Superior temporal gyrus (tissue), 1 donor: ENCODE results near the gene NPRL2.

Source experiments
- DNase-seq: peaks from one replicate; pipeline ENCODE4 v3.0.0-alpha.2; 2016; ENCODE audit errors: extremely low spot score

NPRL2 gene

DNA sequence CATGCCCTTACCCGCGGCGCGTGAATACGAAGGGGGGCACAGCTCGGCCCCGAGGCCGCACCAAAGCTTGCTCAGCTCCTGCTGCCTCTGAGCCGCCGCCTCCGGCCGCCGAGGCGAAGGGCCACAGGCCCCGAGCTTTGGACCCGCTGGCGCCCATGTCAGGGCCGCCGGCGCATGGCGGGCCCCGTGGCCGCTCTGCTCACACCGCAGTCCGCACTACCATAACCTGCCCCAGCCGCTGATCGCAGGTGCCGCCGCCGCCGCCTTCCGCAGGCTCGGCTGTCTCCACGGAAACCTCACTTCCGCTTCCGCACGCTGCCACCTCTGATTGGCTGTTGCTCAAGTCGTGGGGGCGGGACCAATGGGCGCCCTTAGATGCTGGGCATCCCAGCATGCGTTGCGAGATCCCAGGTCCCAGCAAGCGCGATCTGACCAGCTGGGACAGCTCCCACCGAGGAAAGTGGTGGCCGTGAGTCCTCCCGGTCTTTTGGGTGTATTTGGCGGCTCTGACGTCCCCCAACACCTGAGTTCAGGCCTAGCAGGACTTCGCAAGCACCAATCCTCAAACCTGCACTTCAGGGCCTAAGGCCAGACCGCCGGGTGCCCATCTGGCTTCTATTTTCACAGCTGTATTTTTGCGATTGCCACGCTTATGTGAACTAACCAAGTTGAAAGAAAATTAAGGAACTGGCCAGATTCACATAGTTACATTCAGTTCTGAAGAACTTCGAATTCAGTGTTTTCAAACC, 22.5 kb downstream of the NPRL2 start, which contains the start of gene TUSC2:
Gene TUSC2, minus strand, starts transcription at position 281 of the 749 bp plus-strand sequence. Its CDS starts 124 bp downstream, at position 157.
- DNase-seq: peak; percentile 100

DNA sequence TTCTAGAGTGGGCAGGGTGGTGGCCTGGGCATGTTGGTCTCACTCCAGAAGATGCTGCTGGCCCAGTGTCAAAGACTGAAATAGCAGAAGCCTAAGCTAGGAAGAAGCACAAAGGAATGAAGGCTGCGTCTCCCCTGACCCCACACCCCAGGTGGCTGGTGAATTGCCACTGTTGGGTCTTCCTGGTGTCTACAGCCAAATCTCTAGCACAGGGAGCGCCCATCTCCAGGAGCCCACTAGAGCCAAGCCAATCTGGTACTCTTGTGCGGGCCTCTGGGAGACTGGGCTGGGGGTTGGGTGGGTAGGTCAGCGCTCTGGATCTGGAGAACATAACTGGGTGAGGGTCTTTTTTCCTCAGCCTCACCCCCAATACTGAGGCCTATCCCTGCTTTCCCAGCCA, 23.4 kb downstream of the NPRL2 start:
- DNase-seq: no peak

DNA sequence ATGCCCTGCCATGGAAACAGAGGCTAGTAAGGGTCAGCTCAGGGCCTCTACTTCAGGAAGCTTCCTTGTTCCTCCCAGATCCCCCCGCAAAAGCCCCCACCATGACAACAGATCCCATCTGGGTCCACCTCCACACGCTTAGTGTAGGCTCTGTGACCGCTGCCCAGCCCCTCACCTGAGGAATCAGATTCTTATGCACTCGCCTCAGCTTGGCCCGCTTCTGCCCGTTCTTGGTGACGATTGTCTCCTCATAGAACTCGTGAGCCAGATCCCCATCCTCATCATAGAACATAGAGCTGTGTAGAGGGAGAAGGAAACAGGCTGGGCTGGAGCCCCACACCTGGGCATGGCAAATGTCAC, 24.4 kb downstream of the NPRL2 start:
- no peak for DNase-seq

DNA sequence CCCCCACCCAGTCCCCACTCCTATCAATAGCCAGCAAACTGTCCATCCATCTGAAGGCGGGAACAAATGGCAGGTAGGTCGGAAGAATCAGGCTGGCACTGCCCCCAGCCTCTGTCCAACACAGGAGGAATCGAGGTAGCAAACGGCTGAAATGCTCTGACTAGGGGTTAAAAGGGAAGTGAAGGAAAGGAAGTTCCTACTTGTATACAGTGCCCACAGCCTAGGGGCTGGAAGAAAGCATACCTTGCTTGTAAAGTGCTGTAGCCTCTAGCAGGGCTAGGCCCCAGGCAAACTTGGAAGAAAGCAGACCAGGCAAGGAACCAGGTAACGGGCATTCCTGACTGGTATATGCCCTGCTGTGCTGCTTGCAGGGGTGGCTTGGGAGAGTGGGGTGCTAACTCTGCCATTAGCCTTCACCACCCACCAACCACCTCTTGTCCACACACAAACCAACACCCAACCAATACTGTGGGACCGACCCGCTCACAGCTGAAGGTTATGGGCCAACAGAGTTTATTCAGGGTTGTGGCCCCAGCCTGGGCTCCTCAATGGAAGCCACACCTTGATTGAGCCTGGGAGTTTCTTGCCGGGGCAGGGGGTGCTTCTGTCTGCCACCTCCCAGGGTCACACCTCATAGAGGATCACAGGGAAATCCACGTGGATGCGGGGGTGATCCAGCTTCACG, 24.9 kb downstream of the NPRL2 start:
- DNase-seq: no peak

DNA sequence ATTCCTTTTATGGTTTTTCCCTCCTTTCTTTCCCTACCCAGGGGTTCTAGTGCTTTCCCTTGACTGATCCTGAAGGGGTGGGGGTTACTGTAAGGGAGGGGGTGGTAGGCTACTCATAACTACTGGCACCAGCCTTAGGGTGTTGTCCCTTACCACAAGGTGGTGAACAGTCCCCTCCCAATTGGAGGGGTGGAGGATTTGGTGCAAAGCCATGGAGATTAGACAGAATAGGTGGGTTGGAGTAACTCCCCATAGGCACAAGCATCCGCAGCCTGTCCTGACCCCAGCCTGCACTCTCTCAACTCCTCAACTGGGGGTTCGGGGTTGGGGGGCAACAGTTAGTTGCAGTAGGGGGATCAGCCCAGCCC, 25.5 kb downstream of the NPRL2 start:
- DNase-seq: no peak

DNA sequence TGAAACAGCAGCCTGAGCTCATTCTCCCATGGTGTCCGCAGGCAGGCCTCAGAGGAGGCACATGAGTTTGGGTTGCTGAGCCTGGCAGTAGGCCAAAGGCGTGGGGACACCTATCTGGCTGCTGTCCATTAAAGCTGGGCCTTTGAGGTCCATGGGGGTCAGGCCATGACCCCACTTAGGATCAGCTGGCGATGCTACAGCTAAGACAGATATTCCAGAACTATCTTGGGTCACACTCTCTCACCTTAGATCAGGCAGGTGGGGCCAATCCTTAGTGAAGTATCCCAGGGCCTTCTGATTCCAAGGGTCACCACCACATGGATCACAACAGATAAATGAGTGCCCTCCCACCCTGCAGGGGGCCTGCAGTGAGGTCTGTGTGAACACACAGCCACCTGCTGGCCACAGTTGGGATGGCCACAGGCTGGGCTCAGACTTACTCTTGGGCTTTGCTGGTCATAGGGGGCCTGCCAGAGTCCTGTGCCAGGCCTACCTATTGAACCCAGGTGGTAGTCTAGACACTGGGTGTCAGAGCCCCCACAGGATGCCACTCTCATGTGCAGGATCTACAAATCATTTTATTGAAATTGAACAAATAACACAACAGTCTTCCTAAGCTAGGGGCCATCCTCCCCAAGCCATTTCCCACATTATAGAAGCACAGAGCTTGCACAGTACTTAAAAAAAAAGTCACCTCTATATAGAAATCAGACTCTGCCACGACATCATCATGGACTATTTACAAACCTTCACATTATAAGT, 26.0 kb downstream of the NPRL2 start:
- peak; percentile 85 for DNase-seq

DNA sequence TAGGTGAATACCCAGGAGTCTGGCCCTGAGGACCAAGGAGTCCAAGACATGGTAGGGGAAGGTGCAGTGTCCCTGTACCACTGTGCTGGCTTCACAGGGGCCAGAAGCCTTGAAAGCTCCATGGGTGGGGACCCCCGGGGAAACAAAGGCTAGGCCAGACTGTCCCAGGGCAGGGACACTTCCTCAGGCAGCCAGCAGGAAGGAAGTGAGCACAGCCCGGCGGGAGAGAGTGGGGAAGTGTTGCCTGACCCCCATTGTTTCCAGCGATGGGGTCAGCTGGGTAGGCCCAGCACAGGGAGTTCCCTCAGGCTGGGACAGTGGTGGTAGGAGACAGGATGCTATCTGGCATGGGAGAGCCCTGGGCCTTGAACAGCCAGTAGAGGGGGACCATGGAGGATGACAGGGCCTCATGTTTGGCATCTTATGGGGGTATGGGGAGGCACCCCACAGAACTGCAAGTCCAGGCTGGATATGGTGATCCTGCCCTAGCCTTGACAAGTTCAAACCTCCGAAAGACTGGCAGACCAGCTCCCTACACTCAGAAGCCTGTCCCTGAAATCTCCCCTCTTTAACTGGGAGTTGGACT, 26.9 kb downstream of the NPRL2 start:
- DNase-seq: no peak

DNA sequence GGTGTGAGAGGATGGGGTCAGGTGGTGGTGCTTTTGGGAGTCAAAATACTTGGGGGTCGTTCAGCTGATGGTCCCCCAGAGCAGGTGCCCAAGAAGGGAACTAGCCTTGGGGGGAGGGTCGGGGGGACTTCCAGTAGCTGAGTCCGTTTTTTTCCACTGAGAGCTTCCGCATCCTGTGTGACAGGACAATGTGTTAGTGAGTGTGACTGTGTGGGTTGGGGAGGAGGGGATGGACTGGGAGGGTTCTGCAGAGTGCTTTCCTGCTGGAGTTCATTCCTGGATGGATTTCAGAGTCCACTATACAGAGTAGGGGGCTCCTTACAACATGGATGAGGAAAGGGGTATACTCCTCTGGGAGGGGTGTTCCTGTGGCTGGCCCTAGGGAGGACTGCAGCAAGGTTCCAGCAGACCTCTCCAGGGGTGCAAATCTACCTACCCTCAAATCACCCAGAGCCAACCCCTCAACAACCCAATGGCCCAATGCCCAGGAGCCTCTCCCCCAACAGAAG, 27.4 kb downstream of the NPRL2 start:
- no peak for DNase-seq

DNA sequence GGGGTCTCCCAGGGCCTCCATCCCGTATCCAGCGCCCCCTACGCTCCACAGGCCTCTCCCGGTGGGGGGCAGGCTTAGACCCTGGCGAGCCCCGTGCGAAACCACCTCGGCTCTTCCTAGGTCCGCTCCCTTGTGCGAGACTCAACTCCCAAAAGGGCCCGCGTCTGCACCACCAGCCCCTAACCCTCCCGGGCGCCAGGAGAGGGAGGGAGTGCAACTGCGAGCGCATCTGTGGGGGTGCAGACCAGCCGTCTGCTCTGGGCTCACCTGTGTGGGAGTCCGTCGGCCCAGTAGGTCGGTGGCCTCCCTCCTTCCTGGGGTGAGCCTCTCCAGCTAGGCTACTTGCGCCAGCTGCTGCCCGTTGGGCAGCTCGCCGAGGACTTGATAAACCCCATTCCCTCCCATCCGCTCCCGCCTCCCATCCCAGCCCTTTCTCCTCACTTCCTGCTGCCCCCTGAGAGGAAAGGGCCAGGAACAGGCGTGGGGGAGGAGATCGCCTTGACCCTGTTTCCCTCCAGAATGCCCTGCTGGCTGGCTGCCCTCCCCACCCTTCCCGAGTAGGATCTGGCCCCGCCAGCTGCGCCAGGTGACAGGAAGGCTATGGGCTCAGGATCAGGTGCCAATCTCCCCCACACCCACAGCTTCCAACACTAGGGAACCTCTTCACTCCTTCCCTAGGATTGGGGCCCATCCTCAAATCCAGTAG, 28.0 kb downstream of the NPRL2 start, which contains the start of gene HYAL2:
Gene HYAL2, minus strand, starts transcription at position 360 of the 706 bp plus-strand sequence. CDS start 2,256 bp downstream, outside the sequence.
- DNase-seq: no peak

DNA sequence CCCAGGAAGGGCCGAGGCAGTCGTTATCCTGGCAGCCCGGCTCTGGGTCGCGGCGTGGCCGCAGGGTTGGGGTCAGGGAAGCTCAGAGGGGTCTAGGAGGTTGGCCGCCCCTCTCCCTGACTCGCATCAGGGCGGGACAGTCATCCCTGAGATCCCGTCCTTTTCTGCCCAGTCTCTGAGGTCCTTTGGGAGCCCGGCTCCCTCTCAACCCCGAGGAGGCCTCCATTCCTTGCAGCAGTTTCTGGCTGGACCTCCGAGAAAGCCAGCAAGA, 28.5 kb downstream of the NPRL2 start:
- no peak for DNase-seq

DNA sequence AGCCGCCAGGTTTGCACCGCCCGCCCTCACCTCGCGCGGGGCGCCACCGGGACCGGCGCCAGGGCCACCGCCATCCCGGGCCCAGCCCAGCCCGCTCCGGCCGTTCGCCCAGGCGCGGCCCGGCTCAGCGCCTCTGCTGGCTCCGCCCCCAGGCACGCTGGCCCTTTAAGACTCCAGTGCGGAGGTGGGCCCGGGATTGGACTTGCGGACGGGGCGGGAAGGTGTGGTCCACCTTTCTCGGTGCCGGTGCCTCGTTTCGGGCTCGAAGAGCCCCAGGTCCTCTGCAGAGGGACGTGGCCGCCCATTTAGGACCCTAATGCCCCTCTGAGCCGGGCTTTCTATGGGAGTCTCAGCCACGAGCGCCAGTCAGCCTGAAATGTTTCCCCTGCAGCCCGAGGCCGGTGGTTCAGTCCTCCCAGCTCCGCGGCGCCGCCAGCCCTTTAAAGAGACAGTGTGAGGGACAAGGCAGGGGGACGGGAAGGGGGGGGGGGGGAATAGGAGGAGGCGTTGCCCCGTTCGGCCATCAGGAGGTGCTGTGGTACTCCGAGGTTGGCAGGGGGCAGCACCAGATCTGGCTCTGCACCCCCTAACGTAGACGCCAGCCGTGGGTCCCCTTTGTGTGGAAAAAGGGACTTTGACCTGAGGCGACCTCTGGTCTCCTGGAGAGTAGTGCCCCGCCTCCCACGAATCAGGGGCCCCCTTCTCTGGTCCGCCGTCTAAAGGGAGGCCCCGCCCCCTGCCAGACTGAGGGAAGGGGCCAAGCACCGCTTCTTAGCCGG, 29.1 kb downstream of the NPRL2 start:
- peak; percentile 90 for DNase-seq

DNA sequence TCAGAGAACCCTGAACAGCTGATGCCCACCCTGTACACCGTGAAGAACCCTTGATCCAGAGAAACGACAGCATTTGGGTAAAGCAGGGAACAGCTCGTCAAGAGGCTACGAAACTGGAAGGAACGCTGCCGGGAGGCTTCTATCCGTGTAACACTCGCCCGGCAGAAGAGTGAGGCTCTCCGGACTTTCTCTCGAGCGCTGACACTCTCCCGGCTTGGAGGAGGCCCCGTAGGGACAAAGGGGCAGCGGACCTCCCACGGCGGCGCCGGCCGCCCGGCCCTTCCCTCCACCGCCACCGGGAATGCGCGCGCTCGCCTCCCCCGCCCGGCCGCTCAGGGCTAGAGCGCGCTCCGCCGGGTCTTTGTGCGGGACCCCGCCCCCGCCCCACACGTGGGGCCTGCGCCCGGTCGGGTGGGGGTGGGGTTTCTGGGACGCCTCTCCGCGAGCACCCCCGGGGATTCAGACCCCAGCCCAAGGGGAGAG, 29.7 kb downstream of the NPRL2 start:
- DNase-seq: peak; percentile 75

DNA sequence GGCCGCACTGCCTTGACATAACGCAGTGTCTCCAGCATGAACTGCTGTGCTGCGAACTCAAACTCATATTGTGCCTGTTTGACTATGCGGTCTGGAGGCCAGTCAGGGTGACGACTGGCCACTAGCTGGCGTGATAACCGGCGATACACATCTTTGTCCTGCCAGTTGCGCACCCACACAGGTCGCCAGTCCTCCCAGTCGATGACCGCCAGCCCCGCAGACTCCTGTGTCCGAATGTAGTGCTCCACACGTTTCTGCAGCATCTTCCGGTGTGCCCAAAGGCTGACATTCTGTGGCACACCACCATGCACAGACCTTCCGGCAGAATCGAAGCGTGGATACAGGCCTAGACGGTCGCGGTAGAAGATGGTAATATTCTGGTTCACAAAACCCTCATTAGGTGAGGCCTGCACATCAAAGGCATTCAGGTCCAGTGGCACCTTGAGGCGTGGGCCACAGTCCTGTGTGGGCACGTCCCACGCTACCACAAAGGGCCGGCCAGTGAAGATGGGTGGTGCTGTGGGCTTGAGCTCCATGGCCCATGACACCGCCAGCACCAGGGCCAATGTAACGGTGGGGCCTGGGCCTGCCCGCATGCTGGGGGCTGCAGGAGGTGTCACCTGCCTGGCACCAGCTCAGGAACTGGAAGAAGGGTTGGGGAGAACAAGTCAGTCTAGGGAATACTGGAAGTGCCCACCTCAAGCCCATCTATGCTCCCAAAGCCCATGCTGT, 30.5 kb downstream of the NPRL2 start:
- no peak for DNase-seq

DNA sequence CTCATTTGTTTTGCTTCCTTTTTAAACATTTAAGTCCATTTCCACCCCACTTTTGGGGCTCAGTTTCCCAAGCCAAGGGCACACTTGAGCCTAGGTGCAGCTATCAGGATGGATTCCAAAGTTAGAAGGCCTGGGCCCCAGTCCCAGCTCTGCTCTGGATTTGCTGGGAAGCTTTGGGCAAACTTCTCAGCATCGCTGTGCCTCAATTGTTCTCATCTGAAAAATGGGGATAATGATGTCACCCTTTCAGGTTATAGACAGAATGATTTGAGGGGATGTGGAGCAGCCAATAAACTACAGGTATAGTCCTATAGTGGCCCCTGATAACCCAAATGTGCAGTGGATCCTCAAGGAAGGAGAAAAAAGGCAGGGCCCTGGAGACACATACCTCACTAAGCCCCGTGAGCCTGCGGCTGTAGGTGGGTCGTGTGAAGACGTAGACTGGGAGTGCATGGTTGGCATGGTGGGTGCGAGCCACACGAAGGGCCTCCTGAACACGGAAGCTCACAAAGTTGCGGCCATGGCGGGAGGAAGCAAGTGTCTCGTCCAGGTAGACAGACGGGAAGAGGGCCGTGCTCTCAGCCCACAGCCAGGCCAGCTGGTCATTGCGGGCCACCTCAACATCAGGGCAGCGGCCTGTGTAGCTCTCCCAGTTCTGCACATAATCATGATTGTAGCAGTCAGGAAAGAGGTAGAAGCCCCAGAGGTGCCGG, 31.2 kb downstream of the NPRL2 start:
- DNase-seq: no peak

DNA sequence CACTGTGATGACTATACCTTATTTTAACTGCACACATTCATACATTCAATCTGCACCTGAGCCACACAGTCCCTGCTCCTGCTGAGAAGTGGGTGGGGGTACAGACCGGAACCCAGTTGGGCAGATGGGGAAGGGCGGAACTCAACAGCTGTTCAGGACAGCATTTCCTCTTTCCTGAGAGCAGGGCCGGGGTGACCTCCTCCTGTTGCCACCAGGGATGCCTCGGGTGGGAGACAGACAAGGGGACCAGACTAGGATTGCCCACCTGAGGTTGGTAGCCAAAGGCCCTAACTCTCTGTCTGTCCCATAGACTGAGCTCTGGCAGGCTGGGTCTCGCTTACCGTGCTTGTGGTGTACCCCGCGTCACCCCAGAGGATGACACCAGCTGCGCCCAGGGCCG, 32.0 kb downstream of the NPRL2 start:
- DNase-seq: no peak

DNA sequence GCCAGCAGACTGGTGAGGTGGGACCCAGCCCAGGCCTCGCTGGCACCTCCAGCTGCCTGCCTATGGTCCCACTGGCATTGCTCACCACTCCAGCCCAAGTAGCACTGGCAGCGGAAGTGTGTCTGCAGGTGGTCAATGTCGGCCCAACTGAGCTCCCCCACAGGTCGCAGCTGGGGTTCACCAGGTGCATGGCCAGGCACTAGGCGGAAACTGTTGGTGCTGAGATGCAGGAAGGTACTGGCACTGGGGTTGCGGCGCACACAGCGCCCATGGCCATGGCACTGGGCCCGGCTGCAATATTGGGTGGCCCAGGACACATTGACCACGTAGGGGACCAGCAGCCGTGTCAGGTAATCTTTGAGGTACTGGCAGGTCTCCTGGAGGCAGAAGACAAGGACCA, 32.4 kb downstream of the NPRL2 start:
- no peak for DNase-seq

DNA sequence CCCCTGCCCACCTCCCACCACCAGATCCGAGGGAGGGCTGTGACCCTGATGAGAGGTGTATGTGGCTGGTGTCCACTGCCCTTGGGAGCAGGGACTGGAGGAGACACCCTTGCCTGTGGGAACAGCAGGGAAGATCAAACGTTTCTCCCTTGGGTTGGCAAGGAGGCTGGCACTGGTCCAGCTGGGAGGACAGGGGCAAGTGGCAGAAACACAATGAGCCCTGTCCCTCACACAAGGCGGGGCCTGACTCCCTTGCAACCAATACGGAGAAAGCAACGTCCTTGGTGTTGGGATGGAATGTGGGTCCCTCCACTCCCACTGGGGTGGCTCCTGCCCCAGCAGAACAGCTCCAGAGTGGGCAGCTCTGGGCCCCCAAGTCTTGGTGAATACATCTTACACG, 33.3 kb downstream of the NPRL2 start:
- DNase-seq: no peak

DNA sequence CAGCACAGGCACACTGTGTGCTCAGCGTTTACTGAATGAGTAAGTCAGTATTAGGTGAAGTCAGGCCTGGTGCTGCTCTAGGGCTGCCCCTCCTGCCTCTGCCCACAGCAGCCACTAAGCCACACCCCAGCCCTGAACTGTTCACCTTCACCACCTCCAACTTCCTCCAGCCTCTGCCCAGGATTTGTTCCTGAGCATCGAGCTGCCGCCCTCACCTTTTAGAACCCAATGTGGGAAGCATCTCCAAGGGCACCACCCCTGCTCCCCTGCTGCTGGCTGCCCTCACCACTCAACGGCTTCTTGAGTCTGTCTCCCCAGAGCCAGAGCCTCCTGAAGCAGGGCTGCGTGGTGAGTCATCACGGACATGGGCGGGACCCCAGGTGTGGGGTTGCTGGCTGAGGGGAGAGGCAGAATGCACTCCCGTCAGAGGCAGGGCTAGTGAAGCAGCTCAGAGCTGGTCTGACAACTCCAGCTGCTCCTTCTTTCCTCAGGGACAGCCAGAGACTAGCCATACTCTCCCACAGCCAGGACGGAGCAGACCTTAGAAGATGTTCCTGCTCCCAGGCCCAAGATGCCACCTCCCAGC, 33.8 kb downstream of the NPRL2 start:
- no peak for DNase-seq

DNA sequence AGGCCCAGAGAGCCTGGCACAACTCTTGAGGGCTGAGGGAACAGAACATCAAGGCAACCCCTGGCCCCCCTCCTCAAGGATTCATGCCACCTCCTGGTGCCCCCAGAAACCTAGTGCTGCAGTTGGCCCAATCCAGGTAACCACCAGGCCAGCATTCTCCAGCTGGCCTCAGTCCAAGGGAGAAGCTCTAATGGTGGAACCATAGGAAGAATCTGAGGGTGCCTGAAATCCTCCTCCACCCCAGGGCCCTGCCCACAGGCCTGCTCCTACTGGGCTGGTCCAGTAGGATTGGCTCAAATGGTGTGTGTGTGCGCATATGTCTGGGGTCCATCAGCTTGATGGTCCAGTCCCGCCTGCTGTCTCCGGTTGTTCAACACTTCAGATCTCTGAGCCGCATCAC, 35.8 kb downstream of the NPRL2 start:
- DNase-seq: no peak
